SU-DHL-6 (cell line): Measurements from ENCODE around the gene GPRC6A.

ENCODE experiments used
- EZH2phosphoT487 ChIP-seq: fragments of 200-600 bp; sonication (generic), shearing (Covaris generic); conservative IDR thresholded peaks from 2 replicates; pipeline ENCODE4 v1.6.1; 2018; ENCODE audit warnings: mild to moderate bottlenecking, antibody characterized with exemption, low read length, moderate library complexity, mixed read lengths
- TF ChIP-seq, protein P1 (sequence below): fragments of 200-600 bp; sonication (generic); IDR thresholded peaks from one replicate; pipeline ENCODE4 v1.5.1; 2017; ENCODE audit warnings: antibody characterized with exemption, mild to moderate bottlenecking, low read length, moderate library complexity; ENCODE audit not compliant: insufficient read depth, poor library complexity, severe bottlenecking

DNA sequence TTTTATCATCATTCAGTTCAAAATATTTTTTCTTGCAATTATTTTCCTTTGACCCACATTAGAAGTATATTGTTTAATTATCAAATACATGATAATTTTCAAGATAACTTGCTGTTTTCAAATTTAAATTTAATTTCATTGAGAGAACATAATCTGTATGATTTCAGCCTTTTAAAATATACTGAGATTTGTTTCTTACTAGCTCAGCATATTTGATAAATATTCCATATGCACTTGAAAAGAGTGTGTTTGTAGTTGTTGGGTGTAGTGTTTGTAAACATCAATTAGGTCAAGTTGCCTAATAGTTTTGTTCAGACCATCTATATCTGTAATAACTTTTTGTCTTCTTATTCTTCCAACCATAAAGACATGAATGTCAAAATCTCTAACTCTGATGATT, 29.2 kb upstream of the GPRC6A start:
- TF ChIP-seq, protein P1, sequence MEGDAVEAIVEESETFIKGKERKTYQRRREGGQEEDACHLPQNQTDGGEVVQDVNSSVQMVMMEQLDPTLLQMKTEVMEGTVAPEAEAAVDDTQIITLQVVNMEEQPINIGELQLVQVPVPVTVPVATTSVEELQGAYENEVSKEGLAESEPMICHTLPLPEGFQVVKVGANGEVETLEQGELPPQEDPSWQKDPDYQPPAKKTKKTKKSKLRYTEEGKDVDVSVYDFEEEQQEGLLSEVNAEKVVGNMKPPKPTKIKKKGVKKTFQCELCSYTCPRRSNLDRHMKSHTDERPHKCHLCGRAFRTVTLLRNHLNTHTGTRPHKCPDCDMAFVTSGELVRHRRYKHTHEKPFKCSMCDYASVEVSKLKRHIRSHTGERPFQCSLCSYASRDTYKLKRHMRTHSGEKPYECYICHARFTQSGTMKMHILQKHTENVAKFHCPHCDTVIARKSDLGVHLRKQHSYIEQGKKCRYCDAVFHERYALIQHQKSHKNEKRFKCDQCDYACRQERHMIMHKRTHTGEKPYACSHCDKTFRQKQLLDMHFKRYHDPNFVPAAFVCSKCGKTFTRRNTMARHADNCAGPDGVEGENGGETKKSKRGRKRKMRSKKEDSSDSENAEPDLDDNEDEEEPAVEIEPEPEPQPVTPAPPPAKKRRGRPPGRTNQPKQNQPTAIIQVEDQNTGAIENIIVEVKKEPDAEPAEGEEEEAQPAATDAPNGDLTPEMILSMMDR, result no peak
- TF ChIP-seq EZH2phosphoT487, result no peak
